D341Med (cell line): Measurements from ENCODE around the gene FAM83D.

Source experiments
- DNase-seq: peaks from one replicate; pipeline ENCODE4 v3.0.0; 2012; ENCODE audit warnings: low spot score

Gene FAM83D

DNA sequence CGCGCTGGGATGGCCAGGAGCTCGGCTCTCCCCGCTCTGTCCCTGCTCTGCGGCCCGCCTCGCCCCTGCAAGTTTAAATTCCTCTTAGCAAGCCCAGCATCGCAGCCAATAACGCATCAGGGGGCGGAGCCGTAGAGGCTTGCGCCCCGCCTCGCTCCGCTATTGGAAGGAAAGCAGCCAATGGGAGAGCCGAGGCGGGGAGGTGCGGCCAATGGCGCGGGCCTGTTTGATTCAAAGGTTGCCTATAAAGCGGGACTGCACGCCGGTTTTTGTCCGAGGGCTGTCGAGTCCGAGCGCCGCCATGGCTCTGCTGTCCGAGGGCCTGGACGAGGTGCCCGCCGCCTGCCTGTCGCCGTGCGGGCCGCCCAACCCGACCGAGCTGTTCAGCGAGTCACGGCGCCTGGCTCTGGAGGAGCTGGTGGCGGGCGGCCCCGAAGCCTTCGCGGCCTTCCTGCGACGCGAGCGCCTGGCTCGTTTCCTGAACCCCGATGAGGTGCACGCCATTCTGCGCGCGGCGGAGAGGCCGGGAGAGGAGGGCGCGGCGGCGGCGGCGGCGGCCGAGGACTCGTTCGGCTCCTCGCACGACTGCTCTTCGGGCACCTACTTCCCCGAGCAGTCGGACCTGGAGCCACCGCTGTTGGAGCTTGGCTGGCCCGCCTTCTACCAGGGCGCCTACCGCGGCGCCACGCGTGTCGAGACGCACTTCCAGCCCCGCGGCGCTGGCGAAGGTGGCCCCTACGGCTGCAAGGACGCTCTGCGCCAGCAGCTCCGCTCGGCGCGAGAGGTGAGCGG, at the start of gene FAM83D:
Gene FAM83D, plus strand, starts transcription at position 276 of the 792 bp plus-strand sequence. Its CDS starts 26 bp downstream, at position 302.
- DNase-seq, result peak; percentile 99

DNA sequence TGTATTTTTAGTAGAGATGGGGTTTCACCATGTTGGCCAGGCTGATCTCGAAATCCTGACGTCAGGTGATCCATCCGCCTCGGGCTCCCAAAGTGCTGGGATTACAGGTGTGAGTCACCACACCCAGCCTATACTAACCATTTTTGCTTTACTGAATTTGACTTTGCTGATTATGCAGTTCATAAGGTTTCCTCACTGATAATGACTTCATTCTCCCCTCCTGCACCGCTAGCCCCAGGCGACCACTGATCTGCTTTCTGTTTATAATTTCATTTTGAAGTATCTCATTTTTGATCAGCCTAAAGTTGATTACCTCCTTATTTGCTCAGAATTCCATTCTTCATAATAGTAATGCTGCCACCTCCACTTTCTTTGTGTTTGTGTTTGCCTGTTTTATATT, 48.7 kb upstream of the FAM83D start:
- no peak for DNase-seq

DNA sequence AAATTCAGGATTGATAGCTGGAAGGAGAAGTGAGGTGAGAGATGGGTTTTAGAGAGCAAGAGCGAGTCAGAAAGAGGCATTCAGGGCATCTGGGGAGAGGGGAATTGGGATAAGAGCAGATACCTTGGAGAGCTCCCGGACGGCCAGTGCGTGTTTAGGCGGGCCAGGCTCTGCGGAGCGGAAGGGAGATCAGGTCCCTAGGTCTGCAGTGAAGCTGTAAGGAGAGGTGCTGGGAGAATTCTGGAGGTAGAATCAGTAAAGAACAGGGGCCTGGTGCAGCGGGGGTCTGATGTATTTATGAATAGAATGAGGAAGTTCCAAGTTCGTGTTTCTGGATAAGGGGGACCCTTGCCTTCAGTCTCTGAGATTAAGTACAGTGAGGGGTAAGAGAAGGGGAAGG, 47.4 kb upstream of the FAM83D start:
- no peak for DNase-seq

DNA sequence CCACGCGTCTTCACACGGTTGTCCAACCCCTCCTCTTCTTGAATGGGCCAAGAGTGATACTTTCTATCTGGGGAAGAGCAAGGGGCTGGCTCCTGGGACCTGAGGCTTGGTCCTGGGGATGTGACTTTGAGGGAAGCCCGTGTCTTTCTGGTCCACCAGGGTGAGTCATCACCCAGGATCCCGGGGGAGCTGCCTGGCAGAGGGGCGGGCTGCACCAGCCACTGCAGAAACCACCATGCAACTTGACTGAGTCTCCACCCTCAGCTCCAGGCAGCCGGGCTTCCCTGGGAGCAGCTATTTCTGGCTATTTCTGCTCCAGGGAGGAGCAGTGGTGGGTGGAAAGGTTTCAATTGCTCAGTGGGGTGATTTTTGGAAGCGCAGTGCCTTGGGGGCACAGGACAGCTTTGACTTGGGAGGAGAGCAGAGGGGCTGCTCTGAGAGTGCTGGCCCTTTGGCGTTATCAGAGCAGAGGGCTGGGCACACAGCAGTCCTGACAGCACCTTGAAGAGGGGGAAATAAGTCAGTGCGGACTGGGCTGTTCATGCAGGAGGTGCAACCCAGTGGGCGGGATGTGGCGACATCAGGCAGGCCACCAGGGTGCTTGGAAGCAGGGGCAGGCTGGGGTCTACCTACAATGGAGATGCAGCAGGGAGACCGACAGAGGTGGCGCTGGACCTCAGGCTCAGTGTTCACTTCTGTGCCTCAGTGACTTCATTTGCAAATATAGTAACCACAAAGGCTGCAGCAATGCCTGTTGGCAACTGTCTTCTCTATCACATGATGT, 45.1 kb upstream of the FAM83D start:
- DNase-seq, result no peak

DNA sequence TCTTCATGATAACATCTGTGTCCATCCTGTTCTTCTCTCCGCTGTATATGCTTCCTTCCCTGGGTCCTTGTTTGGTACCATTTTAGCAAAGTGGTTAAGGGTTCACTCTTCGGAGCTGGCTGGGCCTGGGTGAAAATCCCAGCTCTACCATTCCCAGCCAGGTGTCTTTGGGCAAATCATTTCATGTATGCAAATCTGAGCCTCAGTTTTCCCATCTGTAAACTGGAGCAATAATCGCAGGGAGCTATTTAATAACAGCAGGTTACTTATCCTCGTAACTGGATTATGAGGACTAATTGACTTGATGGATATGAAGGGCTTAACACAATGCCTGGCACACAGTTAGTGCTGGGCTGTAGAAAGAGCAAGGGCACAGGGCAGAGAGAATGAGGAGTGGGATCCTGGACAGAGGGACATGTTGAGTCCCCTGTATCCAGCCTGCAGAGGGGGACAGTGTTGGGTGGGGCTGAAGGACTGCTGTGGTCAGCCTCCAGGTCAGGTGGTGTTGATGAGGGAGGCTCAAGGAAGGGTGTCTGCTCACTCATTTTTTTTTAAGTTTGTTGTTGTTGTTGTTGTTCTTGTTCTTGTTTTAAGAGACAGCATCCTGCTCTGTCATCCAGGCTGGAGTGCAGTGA, 44.3 kb upstream of the FAM83D start:
- DNase-seq, result no peak

DNA sequence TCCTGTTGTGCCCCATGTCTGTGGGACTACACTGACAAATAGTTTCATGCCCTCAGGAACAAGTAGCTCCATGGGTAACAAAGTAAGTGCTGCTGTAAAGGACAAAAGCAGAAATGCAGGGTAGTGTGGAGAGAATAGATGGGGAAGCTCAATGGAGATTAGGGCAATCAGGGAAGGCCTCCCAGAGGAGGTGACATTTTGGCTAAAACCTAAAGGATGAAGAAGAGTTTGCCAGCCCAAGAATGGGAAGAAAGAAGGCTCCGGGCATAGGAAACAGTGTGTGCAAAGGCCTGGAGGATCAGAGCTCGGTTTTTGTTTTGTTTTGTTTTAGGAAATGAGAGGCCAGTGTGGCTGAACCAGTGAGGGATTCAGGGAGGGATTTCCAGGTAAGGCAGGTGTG, 43.6 kb upstream of the FAM83D start:
- no peak for DNase-seq

- DNase-seq, result peak; percentile 61
Observed at GRCh38 chr20:38883081-38883980, 42.9 kb upstream of the FAM83D start.

- DNase-seq, result no peak
Observed at GRCh38 chr20:38883981-38884733, 42.1 kb upstream of the FAM83D start.

GRCh38 chr20:38885357-38885756, 40.9 kb upstream of the FAM83D start:
- DNase-seq, result no peak

DNA sequence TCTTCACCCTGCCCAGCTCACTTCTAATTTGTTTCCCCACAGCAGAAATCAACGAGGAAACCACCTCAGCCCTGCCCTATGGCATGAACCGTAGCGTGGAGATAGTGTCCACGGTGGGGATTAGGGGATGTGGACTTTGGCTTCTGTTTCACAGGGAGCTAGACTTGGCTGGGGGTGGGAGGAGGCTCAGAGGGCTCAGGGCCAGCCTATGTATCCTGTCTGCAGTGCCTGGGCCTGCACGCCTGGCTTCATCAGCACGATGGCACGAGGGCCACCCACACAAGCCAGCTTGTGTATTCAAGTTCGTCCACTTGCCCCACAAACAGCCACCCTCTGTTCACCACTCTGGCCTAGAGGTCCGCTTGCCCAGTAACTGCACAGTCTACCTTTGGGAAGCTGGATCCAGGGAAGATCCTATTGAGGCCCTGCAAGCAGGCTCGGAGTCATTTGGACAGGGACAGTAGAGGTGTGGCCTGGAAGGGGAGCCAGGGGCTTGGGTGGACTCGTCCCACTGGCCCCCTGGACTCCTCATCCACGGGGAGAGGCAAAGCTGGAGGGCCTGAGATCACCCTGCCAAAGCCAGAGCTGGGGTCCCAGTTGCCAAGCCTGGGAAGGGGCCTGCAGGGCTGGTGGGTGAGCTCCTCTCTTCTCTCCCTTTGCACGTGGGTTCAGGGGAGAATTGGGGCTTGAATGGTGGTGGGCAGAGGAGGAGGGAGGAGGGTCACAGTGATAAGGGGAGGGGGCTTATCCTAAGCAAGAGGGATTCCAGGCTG, 38.0 kb upstream of the FAM83D start:
- no peak for DNase-seq

- no peak for DNase-seq
Observed at GRCh38 chr20:38889050-38889449, 37.2 kb upstream of the FAM83D start.

DNA sequence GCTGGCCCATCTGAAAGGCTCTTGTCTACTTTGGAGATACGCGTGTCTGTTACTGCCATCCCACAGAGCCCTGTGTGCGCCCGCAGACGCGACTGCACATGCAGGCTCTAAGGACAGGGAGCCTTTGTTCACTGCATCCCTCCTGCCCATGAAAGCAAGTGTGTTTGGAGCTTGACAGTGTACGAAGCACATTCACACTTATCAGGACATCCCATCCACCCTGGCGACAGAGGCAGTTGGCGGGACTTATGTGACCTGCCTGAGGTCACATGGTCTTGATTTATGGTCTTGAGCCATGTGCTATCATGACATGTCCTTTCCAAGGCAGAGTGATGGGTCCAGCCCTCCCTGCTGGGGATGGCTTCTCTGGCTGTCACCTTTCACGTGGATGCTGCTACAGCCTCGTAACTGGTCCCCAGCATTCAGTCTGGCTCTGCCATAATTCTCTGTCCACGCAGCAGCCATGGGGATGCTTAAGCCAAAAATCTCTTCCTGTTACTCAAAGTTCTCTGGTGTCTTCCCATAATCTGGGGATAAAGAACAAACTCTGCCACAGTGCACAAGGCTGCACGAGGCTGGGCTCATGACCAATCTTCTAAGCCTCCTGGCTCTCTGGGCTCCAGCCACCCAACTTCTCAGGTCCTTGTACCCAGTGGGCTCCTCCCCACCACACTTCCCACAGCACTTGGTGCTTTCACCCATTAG, 36.3 kb upstream of the FAM83D start:
- DNase-seq, result no peak

DNA sequence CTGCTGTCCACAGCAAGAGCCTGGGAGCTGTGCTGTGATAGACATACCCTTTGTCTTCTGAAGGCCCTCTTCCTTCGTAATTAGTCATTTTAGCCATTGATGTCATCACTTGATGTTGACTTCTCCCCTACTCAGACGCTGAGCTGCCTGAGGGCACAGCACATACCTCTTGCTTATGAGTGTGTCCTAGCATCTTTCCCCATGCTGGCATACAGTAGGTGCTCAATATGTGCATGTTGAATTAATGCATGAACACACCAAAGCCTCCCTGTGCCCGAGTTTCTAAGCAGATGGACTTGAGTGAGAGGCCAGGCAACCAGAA, 35.8 kb upstream of the FAM83D start:
- DNase-seq, result no peak

- DNase-seq, result no peak
Observed at GRCh38 chr20:38892091-38892981, 33.9 kb upstream of the FAM83D start.

GRCh38 chr20:38893056-38893564, 33.1 kb upstream of the FAM83D start:
- DNase-seq, result no peak

DNA sequence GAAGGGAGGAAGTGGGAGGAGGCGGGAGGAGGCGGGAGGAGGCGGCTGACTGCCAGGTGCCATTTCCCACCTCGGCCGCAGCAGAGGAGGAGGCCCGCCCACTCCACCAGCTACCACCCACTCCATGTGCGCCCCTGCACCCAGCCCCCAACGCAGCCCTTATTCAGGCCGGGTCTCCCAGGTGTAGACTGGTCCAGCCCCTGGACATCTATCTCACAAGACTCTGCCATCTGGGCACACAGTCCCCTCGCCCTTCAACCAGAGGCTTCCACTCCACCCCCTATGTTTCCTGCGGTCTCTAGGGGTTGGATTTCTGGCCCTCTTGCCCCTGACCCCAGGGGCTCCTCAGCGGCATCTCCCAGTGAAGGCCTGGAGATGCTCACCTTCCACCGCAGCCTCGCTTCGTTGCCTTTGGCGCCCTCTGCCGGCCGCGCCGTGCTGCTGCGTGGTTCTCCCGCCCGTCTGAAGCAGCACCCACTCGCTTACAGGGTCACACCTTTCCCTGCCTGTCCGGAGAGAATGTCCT, 32.6 kb upstream of the FAM83D start:
- peak; percentile 92 for DNase-seq

- no peak for DNase-seq
Observed at GRCh38 chr20:38894091-38894847, 31.9 kb upstream of the FAM83D start.
